ENCODE results near the gene SMYD4.

- TF ChIP-seq CTCF (IDR thresholded peaks at IDR 0.05): no peak
- TF ChIP-seq POLR2AphosphoS5 (IDR thresholded peaks at IDR 0.05): no peak
- TF ChIP-seq POLR2A (IDR thresholded peaks at IDR 0.05): no peak
Observed at GRCh38 chr17:1786708-1787107, 43.0 kb downstream of the SMYD4 start.

Data from prostate gland (tissue), 2 donors.